Left lobe of liver (tissue), 2 donors: ENCODE data around the gene MPPED2. TPM values are rescaled to one million over a fixed set of nuclear protein-coding genes. Genes with fewer than 3 reads are reported as not detected.

Source experiments
- ATAC-seq: fragments of 200-7000 bp; cut with Tn5 transposase; one replicate; pipeline ENCODE4 v1.9.1; 2020; ENCODE audit warnings: mild to moderate bottlenecking, moderate library complexity
- DNase-seq: peaks from one replicate; pipeline ENCODE4 v3.0.0-alpha.2; 2020; ENCODE audit warnings: low spot score
- total RNA-seq: library from RNA; stranded (reverse); gene quantifications from one replicate; pipeline ENCODE4 v1.2.1, GENCODE V29; 2021
- donor health status: DM: no; HTN: no; CAD: no; lungs with moderate emphysema.
- donor health status: DM: no; HTN: yes; CAD: no.

The MPPED2 gene
- 1.0 TPM for total RNA-seq

DNA sequence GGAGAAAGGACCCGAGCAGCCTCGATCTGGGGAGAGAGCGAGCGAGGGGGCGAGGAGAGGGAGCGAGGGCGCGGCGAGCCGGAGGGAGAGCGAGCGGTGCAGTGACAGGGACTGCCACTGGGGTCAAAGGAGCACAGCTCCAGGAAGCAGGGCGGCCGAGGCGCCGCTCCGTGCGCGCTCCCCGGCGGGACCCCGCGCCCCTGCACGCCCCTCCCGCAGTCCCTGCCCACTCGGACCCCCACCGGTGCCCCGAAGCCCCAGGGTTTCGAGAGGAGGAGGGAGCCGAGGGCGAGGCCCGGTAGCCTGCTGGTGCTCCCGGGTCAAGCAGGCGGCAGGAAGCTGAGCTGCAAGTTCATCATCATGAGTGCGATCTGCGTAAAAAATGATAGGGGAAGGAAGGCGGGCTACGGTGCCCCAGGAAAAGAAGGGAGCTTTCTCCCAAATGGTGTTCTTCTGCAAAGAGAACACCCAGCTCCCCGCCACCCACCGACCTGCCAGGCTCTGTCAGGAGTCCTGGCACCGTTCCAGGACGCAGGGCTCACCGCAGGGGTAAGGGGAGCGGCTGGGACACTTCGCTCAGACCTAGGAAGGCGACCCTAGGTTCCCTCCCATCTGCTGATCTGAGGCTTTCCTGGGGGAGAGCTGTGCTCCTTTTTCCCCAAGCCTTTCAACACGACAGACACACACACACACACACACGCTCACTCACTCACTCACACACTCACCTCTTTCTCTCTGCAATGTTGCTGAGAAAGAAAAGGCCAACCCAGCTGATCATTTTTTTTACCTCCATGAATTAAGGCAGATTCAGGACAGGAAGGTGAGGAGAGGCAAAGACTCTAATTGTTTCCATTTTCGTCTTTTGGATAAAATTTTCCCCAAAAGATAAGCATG, at the start of gene MPPED2:
Gene MPPED2, minus strand, starts transcription at position 103 of the 894 bp plus-strand sequence. CDS start 5,980 bp downstream, outside the sequence.
- ATAC-seq (peak; percentile 88), DNase-seq (peak; percentile 47)

DNA sequence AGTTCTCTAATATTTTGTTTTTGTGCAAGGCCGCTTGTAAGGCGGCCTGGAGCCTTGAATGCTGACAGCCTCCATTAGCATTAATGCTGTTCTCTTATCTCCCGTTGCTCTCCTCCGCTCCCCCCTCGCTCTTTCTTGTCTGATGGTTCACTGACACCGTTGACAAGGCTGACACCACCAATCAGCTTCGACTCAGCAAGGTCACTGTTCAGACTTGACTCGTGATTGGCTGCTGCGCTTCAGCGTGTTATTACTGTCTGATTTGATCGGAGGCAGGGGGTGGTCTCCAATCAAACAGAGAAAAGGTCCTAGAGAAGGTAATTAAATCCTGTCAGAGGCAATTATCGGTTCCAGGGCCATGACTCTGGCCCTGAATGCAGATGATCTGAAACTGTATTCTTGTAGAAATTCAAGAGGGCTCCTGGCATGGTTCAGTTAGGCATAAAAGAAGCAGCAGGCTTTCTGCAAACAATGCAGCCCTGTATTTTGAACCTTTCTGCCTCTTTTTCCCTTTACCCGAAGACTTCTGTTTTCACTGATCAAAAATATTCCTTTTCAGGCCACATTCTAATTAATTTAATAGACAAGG, 49.3 kb upstream of the MPPED2 start:
- ATAC-seq: no peak
- DNase-seq: no peak

DNA sequence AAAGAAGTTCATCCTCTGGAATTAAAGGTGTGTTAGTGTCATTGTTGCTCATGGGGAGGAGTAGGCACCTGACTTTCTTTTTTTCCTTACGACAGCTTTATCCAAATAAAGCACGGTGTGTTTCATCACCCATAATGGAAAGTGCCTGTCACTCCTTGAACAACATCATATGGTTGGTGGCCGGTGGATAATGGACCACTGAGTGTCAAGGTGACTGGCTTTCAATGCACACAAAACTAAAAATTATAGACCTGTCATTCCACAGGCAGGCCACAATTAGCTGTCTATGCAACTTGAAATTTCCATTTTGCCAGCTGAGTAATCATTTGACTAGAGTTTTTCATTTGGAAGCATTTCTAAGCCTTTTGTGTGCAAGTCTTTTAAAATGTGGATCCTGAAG, 45.0 kb upstream of the MPPED2 start:
- no peak for DNase-seq
- ATAC-seq: no peak

GRCh38 chr11:30619767-30620166, 33.6 kb upstream of the MPPED2 start:
- DNase-seq (no peak), ATAC-seq (no peak)

DNA sequence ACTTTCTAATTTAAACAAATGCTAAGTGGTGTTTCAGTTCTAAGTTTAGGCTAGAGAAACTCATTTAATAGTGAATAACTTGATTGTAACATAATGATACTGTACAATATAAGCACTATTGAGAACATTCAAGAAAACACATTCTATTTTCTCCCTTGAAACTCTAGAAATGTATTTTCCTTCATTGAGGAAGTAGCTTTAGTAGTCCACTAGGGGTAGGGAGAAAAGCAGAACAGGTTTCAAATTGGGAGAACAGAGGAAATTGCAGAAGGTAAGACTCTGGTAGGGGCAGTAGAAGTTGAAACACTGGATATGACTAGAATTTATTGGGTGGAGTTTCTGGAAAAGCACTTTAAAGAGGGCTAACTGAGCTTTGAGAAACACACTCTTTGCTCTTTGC, 31.6 kb upstream of the MPPED2 start:
- DNase-seq: no peak
- no peak for ATAC-seq

DNA sequence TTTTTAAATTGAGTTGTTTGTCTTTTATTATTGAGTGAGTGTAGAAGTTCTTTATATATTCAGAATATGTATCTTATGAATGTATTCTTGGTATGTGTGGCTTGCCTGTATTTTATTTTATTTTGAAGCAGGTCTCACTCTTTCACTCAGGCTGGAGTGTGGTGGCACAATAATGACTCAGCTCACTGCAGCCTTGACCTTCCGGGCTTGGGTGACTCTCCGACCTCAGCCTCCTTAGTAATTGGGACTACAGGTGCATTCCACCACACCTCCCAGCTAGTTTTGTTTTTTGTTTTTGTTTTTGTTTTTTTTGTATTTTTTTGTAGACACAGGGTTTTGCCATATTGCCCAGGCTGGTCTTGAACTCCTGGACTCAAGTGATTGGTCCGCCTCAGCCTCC, 24.5 kb upstream of the MPPED2 start:
- DNase-seq (no peak), ATAC-seq (no peak)

- ATAC-seq: no peak
- no peak for DNase-seq
Measured at GRCh38 chr11:30608534-30608933, 22.4 kb upstream of the MPPED2 start.

DNA sequence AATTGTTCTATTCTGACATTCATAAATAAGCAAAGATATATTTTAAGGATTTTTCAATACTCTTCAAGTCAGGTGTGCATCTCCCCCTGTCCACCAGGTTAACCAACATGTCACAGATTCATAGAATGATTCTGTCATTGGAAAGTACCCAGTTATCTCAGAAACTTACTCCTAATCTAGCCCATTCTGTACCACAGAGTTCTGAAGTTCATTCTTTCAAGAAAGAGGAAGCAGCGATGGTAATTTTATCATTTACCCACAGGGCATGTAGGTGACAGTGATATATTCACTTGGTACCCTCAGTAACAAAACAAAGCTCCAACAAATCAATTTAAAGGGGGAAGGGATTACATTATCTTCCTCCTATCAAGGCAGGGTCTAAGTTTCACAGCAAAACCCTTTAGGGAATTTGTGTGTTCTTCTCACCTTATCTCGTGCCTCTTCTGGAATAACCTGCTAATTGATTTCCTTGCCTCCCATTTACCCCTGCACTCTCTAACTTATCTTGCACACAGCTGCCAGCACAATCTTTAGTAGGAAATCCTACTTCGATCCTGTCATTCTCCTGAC, 19.0 kb upstream of the MPPED2 start:
- ATAC-seq: no peak
- DNase-seq: no peak

- ATAC-seq (no peak), DNase-seq (no peak)
Measured at GRCh38 chr11:30603357-30603756, 17.2 kb upstream of the MPPED2 start.

- DNase-seq (no peak), ATAC-seq (no peak)
Measured at GRCh38 chr11:30596832-30597231, 10.7 kb upstream of the MPPED2 start.

DNA sequence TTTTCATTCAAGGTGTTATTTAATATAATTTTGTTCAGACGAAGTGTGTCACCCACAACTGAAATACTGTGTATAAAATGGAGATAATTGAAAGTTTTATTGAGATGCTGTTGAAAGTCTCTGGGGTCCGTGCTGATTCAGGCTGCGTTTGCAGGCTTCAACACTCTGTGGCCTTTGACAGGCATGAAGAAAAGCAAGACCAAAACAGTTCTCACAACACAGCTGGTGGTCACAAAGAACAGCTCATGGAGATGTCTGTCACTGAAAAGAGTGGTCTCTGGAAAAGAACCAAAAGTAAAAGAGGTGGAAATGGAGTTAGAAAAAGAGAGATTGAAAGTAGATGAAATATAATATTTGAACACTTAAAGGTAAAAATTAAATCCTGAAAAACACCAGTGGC, 9.8 kb upstream of the MPPED2 start:
- ATAC-seq: no peak
- no peak for DNase-seq

DNA sequence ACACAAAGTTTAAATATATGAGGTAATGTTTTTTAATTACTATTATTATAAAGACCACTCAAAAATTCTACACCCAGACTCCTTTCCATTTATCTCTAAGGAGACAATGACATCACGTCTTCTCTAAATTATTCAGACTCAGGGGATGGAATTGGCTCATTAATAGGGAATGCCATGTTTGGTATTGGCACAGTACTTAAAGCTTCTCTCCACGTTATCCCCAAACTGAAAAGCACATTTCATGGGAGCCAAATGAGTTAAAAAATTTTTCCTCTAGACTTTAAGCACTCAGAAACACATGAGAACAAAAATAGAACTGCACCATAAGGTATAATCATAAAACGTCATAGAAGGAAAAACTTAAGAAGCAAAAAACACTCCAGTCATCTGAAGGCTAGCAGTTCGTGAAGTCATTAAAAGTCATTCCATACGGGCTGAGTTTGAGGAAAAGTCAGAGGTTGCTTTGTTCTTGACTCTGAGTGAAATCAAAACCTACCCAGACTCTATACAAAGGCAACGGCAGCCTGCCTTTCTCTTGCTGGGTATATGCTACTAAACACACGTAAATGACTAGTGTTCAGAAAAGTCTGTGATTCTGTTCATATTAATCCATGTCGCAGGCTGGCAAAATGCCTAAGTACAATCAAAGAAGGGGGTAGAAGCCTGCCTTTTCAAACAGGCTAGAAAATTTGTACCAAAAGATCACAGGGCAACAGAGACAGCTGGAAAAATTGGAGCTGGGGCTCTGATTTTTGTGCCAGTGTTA, 8.7 kb upstream of the MPPED2 start:
- ATAC-seq (no peak), DNase-seq (no peak)

DNA sequence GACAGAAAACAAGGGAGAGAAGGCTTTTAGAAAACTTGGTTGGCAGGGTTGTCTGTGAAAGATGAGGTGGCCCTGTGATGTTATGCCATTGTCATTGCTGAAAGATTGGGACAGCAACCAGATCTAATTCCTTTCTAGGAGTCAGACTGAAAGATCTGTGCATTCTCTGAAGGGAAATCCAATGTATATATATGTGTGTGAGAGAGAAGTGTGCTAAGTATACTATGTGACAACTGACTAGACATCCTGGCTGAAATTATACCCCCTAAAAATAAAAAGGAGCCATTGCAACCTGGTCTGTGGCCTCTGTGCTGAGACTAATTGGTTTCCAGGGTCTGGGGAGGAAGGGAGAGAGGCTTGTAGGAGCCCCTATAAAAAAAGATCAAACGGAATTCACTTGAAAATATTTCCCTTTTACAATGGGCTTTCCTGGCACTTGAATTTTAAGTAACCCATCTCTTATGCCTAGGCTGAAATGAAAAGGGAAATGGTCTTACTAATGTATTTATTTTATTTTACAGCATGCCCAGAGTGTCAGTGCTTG, 1.2 kb upstream of the MPPED2 start:
- ATAC-seq (no peak), DNase-seq (no peak)

GRCh38 chr11:30585892-30586250, 282 bp downstream of the MPPED2 start:
- DNase-seq (no peak), ATAC-seq (peak; percentile 72)

GRCh38 chr11:30585125-30585891, 845 bp downstream of the MPPED2 start:
- ATAC-seq (peak; percentile 60), DNase-seq (no peak)

GRCh38 chr11:30583476-30584280, 2.5 kb downstream of the MPPED2 start:
- DNase-seq (no peak), ATAC-seq (no peak)

GRCh38 chr11:30582726-30583125, 3.4 kb downstream of the MPPED2 start:
- no peak for ATAC-seq
- no peak for DNase-seq

GRCh38 chr11:30581675-30582074, 4.5 kb downstream of the MPPED2 start:
- no peak for ATAC-seq
- DNase-seq: no peak

DNA sequence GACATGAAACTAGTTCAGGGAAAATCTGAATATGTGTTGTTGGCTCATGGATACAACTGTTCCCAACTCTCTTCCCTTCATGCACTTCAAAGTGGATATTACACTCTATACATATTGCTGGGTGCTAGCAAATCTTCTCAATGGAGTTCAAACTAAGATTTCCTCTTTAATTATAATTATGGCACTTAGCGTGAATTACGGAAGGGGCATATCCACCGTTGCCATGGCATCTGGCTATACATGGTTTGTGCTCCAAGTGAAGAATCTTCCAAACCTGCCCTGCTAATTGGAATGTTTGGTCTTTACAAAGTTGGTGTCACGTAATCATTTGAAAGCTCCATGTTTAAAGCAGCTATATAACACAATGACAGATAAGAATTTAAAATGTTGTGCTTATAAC, 5.6 kb downstream of the MPPED2 start:
- DNase-seq: no peak
- ATAC-seq: no peak
